T1000 (cell line): ENCODE results near the gene ENDOD1.
"Not testable (repeated sequence)": the region's sequence is repeated elsewhere in the genome, so short reads cannot be mapped to it uniquely, and the experiment has no call there.

Experiments used
- DNase-seq: peaks from one replicate; lab custom pipeline; 2025; ENCODE audit warnings: mixed read lengths; lab: John Stamatoyannopoulos, UW

ENDOD1 gene

DNA sequence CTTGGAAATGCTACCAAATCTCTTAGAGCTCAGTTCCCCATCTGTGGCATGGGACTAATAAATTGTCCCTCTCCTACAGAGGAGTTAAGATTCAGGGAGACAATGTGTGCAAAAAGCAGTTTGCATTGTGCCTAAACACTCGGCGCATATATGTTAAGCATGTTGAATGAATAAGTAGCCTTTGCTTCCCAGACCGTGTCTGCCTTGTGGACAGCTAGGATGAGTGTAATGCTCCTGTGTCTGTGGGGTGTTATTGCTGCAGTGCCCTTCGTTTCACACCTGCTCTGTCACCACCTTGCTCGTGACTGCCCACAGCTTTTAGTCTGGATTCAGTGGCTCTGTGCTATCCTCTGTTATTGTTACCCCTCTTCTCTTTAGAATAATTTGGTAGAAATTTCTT, 14.1 kb downstream of the ENDOD1 start:
- DNase-seq: no peak

GRCh38 chr11:95104121-95104830, 14.6 kb downstream of the ENDOD1 start:
- no peak for DNase-seq

DNA sequence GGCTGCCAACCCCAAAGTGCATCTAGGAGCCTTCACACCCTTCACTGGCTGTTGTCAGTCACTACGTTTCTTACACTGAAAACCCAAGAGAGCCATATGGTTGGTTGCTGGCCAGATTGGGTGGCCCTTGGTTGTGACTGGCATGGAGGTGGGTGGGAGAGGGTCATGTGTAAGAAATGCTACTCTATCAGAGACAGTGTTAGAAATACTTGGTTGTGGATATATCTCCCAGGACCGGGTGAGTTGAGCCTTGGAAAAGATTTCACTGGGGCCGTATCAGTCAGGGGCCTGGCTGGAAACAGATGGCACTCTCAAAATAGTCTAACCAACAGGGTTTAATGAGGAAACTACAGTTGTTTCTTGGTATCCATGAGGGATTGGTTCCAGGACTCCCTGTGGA, 15.2 kb downstream of the ENDOD1 start:
- DNase-seq: no peak

DNA sequence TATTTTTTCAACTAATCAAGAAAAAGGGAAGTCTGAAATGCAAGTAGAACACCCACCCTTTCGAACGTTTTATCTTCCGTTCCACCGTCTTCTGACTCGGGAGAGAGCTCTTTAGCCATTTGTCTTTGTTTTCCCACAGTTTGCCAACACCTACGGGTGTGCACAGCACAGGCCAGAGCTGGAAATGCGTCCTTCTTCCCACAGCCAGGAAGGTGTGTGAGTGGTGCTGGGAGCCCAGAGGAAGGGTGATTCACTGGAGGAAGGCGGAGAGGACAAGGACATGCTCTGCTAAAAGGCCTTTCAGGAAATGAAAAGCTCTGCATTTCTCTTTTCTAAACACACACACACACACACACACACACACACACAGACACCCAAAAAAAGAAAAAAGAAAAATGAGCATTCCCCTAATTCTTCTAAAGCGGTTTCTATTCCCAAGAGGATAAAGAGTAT, 18.5 kb downstream of the ENDOD1 start:
- no peak for DNase-seq

- peak; percentile 14 for DNase-seq
Observed at GRCh38 chr11:95108671-95109551, 19.3 kb downstream of the ENDOD1 start.

DNA sequence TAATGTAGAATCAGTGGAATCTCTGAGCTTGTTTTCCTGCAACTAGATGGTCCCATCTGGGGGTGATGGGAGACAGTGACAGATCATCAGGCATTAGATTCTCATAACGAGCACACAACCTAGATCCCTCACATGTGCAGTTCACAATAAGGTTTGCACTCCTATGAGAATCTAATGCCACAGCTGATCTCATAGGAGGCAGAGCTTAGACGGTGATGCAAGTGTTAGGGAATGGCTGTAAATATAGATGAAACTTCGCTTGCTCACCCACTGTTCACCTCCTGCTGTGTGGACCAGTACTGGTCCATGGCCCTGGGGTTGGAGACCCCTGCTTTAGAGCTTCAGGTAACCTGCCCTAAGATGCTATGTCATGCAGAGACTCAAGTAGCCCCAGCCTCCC, 21.8 kb downstream of the ENDOD1 start:
- not testable (repeated sequence) for DNase-seq

- no peak for DNase-seq
Observed at GRCh38 chr11:95111923-95112540, 22.4 kb downstream of the ENDOD1 start.

DNA sequence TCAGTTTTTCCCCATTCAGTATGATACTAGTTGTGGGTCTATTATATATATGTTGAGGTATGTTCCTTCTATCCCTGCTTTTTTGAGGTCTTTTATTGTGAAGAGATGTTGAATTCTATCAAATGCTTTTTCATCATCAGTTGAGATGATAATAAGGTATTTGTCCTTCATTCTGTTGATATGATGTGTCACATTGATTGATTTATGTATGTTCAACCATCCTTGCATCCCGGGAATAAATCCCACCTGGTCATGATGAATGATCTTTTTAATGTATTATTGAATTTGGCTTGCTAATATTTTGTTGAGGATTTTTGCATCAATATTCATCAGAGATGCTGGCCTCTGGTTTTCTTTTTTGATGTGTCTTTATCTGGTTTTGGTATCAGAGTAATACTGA, 26.0 kb downstream of the ENDOD1 start:
- DNase-seq: no peak

DNA sequence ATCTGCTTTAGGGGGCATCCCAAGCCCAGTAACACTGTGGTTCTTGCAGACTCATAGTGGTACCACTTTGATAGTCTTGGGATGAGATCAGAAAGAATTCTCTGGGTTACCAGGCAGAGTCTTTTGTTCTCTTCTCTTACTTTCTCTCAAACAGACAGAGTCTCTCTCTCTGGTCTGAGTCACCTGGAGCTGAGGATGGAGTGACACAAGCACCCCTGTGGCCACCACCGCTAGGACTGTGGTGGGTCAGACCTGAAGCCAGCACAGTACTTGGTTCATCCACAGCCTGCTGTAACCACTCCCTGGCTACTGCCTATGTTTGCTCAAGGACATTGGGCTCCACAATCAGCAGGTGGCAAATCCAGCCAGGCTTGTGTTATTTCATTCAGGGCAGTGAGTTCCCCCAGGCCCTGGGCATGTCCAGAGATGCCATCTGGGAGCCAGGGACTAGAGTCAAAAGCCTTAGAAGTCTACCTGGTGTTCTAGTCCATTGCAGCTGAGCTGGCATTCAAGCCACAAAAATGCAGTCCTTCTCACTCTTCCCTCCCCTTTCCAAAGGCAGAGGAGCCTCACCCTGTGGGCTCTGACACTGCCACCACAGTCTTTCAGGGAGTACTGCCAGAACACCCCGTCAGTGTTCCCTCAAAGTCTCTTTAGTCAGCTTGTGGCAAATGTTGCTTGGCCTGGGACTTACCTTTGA, 29.9 kb downstream of the ENDOD1 start:
- DNase-seq: no peak

GRCh38 chr11:95121698-95122097, 32.1 kb downstream of the ENDOD1 start:
- DNase-seq: no peak

DNA sequence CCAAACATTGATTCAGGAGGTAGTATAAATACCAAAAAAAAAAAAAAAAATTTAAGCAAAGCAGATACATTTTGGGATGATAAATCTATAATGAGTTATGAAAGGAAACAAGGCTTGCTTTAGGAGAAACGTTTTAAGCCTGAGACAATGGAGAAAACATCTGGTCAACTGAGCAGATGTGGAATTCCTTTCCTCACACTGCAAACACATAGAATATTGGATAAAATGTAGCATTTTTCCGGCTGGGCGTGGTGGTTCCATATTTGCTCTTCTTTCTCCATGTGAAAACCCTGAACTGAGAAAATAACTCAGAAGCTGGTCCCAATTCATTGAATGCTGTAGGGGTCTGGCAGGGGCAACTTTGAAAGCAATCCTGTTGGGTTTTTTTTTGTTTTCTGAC, 33.9 kb downstream of the ENDOD1 start:
- DNase-seq: no peak

DNA sequence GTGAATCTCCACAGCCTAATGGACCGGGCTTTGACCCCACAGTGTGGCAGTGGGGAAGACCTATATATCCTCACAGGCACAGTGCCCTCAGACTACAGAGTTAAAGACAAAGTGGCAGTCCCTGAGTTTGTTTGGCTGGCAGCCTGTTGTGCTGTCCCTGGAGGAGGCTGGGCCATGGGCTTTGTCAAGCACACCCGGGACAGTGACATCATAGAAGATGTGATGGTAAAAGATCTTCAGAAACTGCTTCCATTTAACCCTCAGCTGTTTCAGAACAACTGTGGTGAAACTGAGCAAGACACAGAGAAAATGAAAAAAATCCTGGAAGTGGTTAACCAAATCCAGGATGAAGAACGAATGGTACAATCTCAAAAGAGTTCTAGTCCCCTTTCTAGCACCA, 39.0 kb downstream of the ENDOD1 start:
- DNase-seq: no peak

DNA sequence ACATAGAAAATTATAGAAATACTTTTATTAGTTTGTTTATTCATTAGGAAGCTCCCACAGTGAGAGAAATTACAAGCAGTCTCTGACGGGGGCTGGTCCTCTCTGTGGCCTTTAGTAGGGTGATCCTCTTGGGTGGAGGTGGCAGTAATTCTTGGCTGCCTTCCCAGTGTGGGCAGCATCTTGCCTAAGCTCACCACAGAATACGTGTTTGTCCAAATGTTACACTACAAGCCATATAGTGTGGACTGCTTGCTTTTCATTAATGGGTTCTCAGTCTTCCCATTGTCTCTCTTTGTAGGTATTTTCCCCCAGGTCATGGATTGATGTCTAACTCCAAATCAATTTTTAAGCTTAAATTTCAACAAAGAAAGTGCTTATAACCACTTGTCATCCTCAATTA, 43.3 kb downstream of the ENDOD1 start:
- no peak for DNase-seq

GRCh38 chr11:95134491-95134890, 44.8 kb downstream of the ENDOD1 start:
- peak; percentile 10 for DNase-seq

GRCh38 chr11:95135155-95135554, 45.5 kb downstream of the ENDOD1 start:
- no peak for DNase-seq

GRCh38 chr11:95135880-95136279, 46.2 kb downstream of the ENDOD1 start:
- no peak for DNase-seq

DNA sequence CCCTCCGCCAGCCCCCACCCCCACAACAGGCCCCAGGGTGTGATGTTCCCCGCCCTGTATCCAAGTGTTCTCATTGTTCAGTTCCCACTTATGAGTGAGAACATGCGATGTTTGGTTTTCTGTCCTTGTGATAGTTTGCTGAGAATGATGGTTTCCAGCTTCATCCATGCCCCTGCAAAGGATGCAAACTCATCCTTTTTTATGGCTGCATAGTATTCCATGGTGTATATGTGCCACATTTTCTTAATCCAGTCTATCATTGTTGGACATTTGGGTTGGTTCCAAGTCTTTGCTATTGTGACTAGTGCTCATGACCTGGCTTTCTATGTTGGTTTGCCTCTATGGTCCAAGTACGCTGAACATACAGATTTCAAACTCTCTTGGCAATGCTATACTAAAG, 47.1 kb downstream of the ENDOD1 start:
- DNase-seq: not testable (repeated sequence)

DNA sequence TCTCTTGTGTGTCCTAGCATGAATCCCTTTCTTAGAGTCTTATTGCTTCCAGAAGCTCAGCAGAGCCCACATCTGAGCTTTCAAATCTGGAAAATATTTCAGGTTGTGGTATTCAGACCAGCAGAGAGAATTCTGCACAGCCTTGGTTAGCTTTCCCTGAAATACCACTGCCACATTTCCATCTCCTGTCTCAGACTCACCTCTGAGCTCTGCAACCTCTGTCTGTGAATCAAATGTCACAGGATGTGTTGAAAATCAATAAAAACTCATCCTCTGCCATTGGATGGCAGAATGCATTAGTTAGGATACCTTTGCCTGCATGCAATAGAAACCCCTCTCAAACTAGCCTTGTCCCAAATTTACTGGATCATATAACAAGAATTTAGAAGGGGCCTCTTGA, 47.7 kb downstream of the ENDOD1 start:
- DNase-seq: no peak

DNA sequence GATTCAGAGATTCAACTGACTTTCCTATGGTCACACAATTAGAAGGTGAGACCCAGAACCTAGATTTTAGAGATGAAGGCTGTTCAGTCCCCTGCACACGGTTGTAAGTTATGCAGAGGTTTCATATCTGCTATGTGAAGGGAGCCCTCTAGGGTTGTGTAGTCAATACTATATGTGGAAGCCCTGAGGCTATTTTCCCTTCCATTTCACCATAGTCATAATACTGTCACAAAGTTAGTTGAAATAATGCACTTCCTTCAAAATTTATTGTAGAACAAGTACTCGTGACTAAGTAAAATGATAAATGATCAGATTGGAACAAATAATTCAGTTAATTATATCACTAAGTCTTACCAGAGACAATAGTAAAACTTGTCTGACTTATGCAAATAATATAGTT, 48.8 kb downstream of the ENDOD1 start:
- no peak for DNase-seq

DNA sequence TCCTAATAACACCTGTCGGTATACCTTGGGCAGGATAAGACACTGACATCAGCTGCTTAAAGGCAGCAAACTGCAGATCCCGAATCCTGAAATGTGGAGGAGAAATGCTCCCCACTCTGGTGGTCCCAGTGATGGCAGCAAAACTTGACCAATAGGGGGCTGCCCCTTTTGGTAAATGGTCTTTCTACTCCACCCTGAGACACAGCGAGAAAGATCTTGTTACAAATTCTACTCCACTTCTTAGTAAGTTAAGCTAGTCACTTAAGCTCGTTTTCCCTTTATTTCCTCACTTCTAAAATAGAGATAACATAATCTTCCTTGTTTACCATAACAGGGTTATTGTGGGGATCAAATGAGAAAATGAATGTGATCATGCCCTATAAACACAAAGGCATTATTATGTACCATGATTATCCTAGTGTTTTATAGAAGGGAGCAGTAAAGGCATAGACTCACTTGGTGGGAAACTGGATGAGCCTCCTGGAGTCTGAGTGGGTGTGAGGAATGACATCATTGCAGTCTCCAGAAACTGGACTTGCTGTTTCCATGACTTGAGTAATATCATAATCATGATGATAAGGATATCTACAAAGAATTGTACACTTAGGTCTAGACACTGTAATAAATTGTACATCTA, 50.9 kb downstream of the ENDOD1 start:
- no peak for DNase-seq

GRCh38 chr11:95142431-95142830, 52.8 kb downstream of the ENDOD1 start:
- no peak for DNase-seq
